Neural crest cell (in vitro differentiated cells): ENCODE results near the gene DTNB. TPM values are rescaled to one million over a fixed set of nuclear protein-coding genes. Genes with fewer than 3 reads are reported as not detected.

ENCODE experiments used
- DNase-seq: peaks from one replicate; pipeline ENCODE4 v3.0.0; 2021; ENCODE audit warnings: low read depth, mixed read lengths, low spot score
- H3K27ac Mint-ChIP-seq: one replicate; pipeline ENCODE4 v1.8.0; 2021; ENCODE audit warnings: mild to moderate bottlenecking, mixed read lengths; ENCODE audit not compliant: unreplicated experiment
- H3K27me3 Mint-ChIP-seq: 2 replicates; pipeline ENCODE4 v1.8.0; 2021; ENCODE audit warnings: low read depth, mild to moderate bottlenecking, mixed read lengths
- H3K36me3 Mint-ChIP-seq: 2 replicates; pipeline ENCODE4 v1.8.0; 2021; ENCODE audit warnings: low read depth, mild to moderate bottlenecking, mixed read lengths
- H3K4me1 Mint-ChIP-seq: 2 replicates; pipeline ENCODE4 v1.8.0; 2021; ENCODE audit warnings: mixed read lengths
- H3K4me3 Mint-ChIP-seq: one replicate; pipeline ENCODE4 v1.8.0; 2021; ENCODE audit warnings: mild to moderate bottlenecking, mixed read lengths
- H3K9me3 Mint-ChIP-seq: 2 replicates; pipeline ENCODE4 v1.8.0; 2021; ENCODE audit warnings: mixed read lengths
- microRNA-seq: library from miRNA; unstranded; fragments of <30 nt; microRNA quantifications from one replicate; pipeline ENCODE4, GENCODE V29; 2020
- total RNA-seq: library from RNA; stranded (reverse); gene quantifications from 2 replicates; pipeline ENCODE4 v1.2.1, GENCODE V29; 2021
- TF ChIP-seq, protein P1 (sequence below): fragments of 200-600 bp; sonication (generic); conservative IDR thresholded peaks from 2 replicates; pipeline ENCODE4 v1.5.0; 2021; ENCODE audit warnings: antibody characterized with exemption, mild to moderate bottlenecking

Gene DTNB
- total RNA-seq, 1 donor from 2014 or later = 29.5 TPM

DNA sequence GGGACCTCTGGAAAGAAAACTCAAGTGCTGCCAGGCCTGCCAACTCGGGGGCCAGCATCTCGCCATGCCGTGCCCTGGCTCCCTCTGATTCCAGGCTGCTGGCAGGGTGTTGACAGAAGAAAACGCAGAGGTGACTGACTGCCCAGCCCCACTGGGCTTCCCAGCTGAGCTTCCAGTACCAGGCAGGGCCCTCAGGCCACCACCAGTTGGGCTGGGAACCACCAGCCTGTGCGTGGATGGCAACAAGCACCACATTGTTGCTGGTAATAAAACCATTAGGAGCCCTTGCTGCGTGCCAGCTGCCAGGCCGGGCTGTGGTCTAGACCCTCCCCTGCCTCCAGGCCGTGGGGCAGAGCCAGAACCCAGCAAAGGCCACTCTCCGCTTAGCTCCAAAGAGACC, 340.8 kb downstream of the DTNB start:
- H3K27ac Mint-ChIP-seq = no peak overlapping the region

DNA sequence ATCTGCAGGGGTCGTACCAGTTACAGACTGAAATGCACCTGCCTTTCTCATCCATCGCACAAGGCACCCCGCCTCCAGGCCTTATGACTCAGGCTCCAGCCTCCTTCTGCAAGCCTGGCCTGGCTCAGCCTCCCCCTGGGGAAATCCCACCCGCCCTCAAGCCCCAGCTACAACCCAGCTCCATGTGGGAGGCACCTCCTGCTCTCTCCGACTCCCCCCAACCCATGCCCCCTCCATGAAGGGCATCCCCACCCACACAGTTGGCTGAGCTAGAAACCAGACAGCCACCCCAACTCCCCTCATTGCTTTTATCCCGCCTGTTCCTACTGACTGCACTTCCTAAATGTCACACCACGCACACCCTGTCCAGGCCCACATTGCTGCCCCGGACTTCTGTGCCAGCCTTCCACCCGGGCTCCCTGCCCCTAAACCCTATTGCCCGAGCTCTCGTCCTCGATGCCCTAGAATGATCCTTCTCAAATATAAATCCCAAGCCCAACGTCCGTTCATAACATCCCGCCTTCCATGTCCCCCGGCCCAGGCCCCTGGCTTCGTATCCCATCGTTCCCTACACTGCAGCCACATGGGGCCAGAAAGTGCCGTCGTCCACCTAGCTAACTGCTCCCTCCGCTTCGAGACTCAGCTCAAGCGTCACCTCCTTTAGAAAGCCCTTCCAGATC, 341.6 kb downstream of the DTNB start:
- DNase-seq = no peak
- H3K27ac Mint-ChIP-seq = peak overlapping the region; percentile 1
- no peaks in the 10 kb centered on the region for H3K27me3 Mint-ChIP-seq
- TF ChIP-seq, protein P1, sequence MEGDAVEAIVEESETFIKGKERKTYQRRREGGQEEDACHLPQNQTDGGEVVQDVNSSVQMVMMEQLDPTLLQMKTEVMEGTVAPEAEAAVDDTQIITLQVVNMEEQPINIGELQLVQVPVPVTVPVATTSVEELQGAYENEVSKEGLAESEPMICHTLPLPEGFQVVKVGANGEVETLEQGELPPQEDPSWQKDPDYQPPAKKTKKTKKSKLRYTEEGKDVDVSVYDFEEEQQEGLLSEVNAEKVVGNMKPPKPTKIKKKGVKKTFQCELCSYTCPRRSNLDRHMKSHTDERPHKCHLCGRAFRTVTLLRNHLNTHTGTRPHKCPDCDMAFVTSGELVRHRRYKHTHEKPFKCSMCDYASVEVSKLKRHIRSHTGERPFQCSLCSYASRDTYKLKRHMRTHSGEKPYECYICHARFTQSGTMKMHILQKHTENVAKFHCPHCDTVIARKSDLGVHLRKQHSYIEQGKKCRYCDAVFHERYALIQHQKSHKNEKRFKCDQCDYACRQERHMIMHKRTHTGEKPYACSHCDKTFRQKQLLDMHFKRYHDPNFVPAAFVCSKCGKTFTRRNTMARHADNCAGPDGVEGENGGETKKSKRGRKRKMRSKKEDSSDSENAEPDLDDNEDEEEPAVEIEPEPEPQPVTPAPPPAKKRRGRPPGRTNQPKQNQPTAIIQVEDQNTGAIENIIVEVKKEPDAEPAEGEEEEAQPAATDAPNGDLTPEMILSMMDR = no peak
- no peak overlapping the region for H3K4me3 Mint-ChIP-seq
- H3K36me3 Mint-ChIP-seq = peaks cover 10% of the 10 kb centered on the region
- H3K9me3 Mint-ChIP-seq = no peaks in the 10 kb centered on the region
- H3K4me1 Mint-ChIP-seq = peaks cover 11% of the 10 kb centered on the region

More for the DNA sequence above, 340.8 kb downstream of the DTNB start:
- Mint-ChIP-seq H3K36me3 (peaks cover 4% of the 10 kb centered on the region), H3K4me1 (peaks cover 13% of the 10 kb centered on the region), H3K27me3 (no peaks in the 10 kb centered on the region), H3K4me3 (no peak overlapping the region), H3K9me3 (no peaks in the 10 kb centered on the region)
- DNase-seq = no peak
- TF ChIP-seq, protein P1 = no peak

DNA sequence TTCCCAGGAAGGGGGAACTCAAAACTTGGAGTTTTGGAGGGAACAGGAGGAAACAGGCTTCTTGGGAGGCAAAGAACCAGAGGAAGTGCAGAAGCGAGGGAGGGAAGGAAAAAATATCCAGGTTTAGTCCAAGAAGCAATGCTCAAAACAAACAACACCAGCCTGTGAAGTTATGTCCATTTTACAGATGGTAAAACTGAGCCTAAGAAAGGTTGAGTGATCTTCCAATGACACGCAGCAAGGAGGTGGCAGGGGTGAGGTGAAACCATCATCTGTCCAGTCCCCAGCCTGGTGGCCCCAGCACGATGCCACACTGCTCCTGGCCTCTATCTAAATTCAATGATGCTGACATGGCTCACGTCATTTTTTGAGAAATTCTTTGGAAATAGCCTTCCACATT, 342.4 kb downstream of the DTNB start:
- peaks cover 15% of the 10 kb centered on the region for H3K36me3 Mint-ChIP-seq
- H3K4me3 Mint-ChIP-seq = no peak overlapping the region
- H3K4me1 Mint-ChIP-seq = peaks cover 8% of the 10 kb centered on the region
- no peak for DNase-seq
- H3K9me3 Mint-ChIP-seq = peaks cover 4% of the 10 kb centered on the region
- H3K27me3 Mint-ChIP-seq = no peaks in the 10 kb centered on the region
- H3K27ac Mint-ChIP-seq = no peak overlapping the region
- TF ChIP-seq, protein P1 = no peak

DNA sequence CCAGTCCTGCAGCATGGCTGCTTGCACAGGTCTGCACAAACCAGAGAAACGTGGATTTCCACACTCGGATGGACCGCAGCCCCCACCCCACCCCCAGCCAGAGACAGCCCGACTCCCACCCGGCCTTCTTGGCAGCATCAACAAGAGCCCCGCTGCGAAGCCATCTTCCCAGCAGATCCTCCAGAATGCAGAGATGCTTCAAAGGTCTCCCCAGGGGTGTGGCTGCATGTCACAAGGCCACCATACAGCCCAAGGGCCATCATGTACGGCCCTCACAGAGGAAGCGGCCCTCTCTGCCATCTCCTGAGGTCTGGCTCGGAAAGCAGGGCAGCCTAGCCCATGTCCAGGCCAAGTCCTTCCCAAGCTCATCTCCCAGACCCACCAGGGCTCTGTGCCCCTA, 343.1 kb downstream of the DTNB start:
- no peak overlapping the region for H3K27ac Mint-ChIP-seq
- peaks cover 15% of the 10 kb centered on the region for H3K36me3 Mint-ChIP-seq
- DNase-seq = no peak
- H3K4me3 Mint-ChIP-seq = no peak overlapping the region
- H3K27me3 Mint-ChIP-seq = no peaks in the 10 kb centered on the region
- H3K4me1 Mint-ChIP-seq = peaks cover 8% of the 10 kb centered on the region
- TF ChIP-seq, protein P1 = no peak
- peaks cover 4% of the 10 kb centered on the region for H3K9me3 Mint-ChIP-seq

DNA sequence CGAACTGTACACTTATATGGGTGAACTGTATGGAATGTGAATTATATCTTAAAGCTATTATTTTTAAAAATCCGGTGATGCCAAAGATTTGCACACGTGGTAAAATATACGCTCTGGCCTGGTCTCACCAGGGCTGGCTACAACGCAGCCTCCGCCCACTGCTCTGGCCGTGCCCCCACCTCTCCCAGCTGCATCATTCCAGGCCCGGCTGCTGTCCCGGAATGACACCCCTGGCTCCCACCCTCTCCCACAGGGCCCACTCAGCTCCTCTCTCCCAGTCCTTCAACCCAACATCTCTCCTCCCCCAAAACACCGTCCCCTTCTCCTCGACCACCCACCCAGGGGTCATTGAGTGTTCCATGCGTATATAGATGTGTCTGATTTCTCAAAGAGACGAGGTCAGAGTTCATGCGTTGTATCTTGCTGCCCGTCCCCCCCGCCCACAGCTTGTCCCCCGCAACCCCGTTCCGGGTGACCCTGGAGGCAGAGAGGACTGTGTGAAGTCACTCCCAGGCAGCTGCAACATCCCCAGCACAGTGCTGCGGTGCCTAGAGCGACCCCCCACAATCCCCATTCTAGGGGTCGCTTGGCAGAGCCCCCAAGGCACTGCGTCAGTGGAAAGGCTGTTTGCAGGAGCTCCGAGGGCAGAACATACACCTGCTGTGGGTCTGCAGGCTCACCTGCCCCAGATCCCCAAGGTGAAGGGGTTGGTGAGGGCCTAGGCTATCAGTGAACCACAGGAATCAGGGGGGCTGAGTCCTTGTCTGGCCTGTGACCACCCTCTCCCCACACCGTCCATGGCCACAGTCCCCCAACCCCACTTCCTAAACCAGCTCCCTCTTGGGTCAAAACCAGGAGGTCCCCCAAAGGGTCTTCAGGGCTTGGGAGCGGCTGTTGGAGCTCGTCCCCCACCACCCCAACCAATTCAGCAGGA, 345.0 kb downstream of the DTNB start:
- H3K27ac Mint-ChIP-seq = no peak overlapping the region
- DNase-seq = no peak

More for the DNA sequence above, 345.0 kb downstream of the DTNB start:
- TF ChIP-seq, protein P1 = no peak
- Mint-ChIP-seq H3K36me3 (peaks cover 15% of the 10 kb centered on the region), H3K4me1 (peaks cover 16% of the 10 kb centered on the region), H3K27me3 (no peaks in the 10 kb centered on the region), H3K4me3 (no peak overlapping the region), H3K9me3 (peaks cover 4% of the 10 kb centered on the region)

Small RNA genes within 50 kb of the gene (microRNA-seq; reads per million reads assigned to microRNA genes)
- 1,081 reads per million, percentile 82 among the genes with 10 or more reads in this experiment for gene MIR1301

Other genes with a start within 250 kb of the DTNB start
- 22.7 and 25.5 TPM in 2 replicates for gene ASXL2, start 204.9 kb upstream of the DTNB start, total RNA-seq